ENCODE measurements around the gene NAA38. TPM values are rescaled to one million over a fixed set of nuclear protein-coding genes. Genes with fewer than 3 reads are reported as not detected.

NAA38 gene
- total RNA-seq, 6 donors from 2014 or later, result 50.0 to 111 (median 75.5) TPM

DNA sequence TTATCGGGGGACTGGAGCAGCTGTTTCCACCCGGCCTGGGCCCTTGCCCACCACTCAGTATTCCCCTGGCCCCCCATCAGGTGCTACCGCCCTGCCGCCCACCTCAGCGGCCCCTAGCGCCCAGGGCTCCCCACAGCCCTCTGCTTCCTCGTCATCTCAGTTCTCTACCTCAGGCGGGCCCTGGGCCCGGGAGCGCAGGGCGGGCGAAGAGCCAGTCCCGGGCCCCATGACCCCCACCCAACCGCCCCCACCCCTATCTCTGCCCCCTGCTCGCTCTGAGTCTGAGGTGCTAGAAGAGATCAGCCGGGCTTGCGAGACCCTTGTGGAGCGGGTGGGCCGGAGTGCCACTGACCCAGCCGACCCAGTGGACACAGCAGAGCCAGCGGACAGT is 8.6 kb downstream of the NAA38 start:
- peak in 1 of 2 donors; percentile 72 for DNase-seq
- H3K27ac ChIP-seq, result no peak overlapping the region
- no peak for ATAC-seq (ENCODE audit: low FRiP score in 2 of 2)
- peaks cover 34 to 83% (median 82%) of the 10 kb centered on the region in 4 donors for H3K36me3 ChIP-seq
- H3K4me1 ChIP-seq, result peaks cover 16 to 43% (median 23%) of the 10 kb centered on the region in 4 donors
- 94 to 98% methylated on average over 7 to 17 of the region's 21 CpGs for WGBS, 2 donors
- TF ChIP-seq EP300 (IDR thresholded peaks at IDR 0.05) (no peak), POLR2AphosphoS5 (IDR thresholded peaks at IDR 0.05) (no peak), POLR2A (IDR thresholded peaks at IDR 0.05) (no peak)
- TF ChIP-seq, protein P1, sequence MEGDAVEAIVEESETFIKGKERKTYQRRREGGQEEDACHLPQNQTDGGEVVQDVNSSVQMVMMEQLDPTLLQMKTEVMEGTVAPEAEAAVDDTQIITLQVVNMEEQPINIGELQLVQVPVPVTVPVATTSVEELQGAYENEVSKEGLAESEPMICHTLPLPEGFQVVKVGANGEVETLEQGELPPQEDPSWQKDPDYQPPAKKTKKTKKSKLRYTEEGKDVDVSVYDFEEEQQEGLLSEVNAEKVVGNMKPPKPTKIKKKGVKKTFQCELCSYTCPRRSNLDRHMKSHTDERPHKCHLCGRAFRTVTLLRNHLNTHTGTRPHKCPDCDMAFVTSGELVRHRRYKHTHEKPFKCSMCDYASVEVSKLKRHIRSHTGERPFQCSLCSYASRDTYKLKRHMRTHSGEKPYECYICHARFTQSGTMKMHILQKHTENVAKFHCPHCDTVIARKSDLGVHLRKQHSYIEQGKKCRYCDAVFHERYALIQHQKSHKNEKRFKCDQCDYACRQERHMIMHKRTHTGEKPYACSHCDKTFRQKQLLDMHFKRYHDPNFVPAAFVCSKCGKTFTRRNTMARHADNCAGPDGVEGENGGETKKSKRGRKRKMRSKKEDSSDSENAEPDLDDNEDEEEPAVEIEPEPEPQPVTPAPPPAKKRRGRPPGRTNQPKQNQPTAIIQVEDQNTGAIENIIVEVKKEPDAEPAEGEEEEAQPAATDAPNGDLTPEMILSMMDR (IDR thresholded peaks at IDR 0.05), result no peak
- H3K27me3 ChIP-seq, result no peaks in the 10 kb centered on the region
- H3K4me3 ChIP-seq, result no peak overlapping the region
- no peaks in the 10 kb centered on the region for H3K9me3 ChIP-seq

DNA sequence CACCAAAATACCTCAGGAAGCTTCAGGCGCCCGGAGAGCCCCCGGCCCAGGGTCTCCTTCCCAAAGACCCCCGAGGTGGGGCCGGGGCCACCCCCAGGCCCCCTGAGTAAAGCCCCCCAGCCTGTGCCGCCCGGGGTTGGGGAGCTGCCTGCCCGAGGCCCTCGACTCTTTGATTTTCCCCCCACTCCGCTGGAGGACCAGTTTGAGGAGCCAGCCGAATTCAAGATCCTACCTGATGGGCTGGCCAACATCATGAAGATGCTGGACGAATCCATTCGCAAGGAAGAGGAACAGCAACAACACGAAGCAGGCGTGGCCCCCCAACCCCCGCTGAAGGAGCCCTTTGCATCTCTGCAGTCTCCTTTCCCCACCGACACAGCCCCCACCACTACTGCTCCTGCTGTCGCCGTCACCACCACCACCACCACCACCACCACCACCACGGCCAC is 9.2 kb downstream of the NAA38 start:
- H3K27ac ChIP-seq, result no peak overlapping the region
- ATAC-seq (ENCODE audit: low FRiP score in 2 of 2) (no peak), DNase-seq (peak in 1 of 2 donors; percentile 64)
- no peaks in the 10 kb centered on the region for H3K27me3 ChIP-seq
- peaks cover 34 to 77% (median 76%) of the 10 kb centered on the region in 4 donors for H3K36me3 ChIP-seq
- H3K4me3 ChIP-seq, result no peak overlapping the region
- TF ChIP-seq EP300 (IDR thresholded peaks at IDR 0.05) (no peak), POLR2A (IDR thresholded peaks at IDR 0.05) (no peak), POLR2AphosphoS5 (IDR thresholded peaks at IDR 0.05) (no peak)
- TF ChIP-seq, protein P1 (IDR thresholded peaks at IDR 0.05), result no peak
- 89% methylated on average over 17 to 19 of the region's 20 CpGs for WGBS, 2 donors
- peaks cover 16 to 46% (median 23%) of the 10 kb centered on the region in 4 donors for H3K4me1 ChIP-seq
- H3K9me3 ChIP-seq, result no peaks in the 10 kb centered on the region

DNA sequence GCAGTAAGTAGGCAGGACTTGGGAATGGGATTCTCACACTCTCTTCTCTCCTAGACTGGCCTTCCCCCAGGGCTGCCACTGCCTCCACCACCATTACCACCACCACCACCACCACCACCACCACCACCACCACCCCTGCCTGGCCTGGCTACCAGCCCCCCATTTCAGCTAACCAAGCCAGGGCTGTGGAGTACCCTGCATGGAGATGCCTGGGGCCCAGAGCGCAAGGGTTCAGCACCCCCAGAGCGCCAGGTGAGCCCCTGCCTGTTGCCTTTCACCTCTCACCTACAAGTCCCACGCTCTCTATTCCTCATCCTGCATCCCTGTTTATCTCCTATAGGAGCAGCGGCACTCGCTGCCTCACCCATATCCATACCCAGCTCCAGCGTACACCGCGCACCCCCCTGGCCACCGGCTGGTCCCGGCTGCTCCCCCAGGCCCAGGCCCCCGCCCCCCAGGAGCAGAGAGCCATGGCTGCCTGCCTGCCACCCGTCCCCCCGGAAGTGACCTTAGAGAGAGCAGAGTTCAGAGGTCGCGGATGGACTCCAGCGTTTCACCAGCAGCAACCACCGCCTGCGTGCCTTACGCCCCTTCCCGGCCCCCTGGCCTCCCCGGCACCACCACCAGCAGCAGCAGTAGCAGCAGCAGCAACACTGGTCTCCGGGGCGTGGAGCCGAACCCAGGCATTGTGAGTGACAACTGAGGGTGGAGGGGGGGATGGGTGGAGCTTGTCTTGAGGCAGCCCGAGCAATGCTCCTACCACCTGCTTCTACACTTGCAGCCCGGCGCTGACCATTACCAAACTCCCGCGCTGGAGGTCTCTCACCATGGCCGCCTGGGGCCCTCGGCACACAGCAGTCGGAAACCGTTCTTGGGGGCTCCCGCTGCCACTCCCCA is 10.3 kb downstream of the NAA38 start:
- H3K27me3 ChIP-seq, result no peaks in the 10 kb centered on the region
- 88 to 94% methylated on average over 13 to 32 of the region's 34 CpGs for WGBS, 2 donors
- no peaks in the 10 kb centered on the region for H3K9me3 ChIP-seq
- DNase-seq (peak in 1 of 2 donors; percentile 76), ATAC-seq (ENCODE audit: low FRiP score in 2 of 2) (no peak)
- no peak overlapping the region for H3K4me3 ChIP-seq
- H3K4me1 ChIP-seq, result peaks cover 14 to 45% (median 22%) of the 10 kb centered on the region in 4 donors
- no peak overlapping the region for H3K27ac ChIP-seq
- H3K36me3 ChIP-seq, result peaks cover 34 to 66% (median 65%) of the 10 kb centered on the region in 4 donors
- TF ChIP-seq, protein P1 (IDR thresholded peaks at IDR 0.05), result no peak
- no peak for TF ChIP-seq POLR2A (IDR thresholded peaks at IDR 0.05)
- TF ChIP-seq EP300 (IDR thresholded peaks at IDR 0.05), result no peak
- TF ChIP-seq POLR2AphosphoS5 (IDR thresholded peaks at IDR 0.05), result no peak

DNA sequence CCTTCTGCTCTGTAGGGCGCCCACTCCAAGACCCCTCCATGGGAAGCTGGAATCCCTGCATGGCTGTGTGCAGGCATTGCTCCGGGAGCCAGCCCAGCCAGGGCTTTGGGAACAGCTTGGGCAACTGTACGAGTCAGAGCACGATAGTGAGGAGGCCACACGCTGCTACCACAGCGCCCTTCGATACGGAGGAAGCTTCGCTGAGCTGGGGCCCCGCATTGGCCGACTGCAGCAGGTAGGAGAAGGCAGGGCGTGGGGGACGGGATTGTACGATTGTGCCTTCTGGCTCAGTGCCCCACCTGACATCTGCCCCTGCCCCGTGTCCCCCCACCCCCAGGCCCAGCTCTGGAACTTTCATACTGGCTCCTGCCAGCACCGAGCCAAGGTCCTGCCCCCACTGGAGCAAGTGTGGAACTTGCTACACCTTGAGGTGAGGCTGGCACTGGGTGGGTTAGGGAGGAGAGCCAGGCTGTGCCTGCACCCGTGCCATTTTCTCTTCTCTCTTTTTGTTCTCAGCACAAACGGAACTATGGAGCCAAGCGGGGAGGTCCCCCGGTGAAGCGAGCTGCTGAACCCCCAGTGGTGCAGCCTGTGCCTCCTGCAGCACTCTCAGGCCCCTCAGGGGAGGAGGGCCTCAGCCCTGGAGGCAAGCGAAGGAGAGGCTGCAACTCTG is 11.2 kb downstream of the NAA38 start:
- no peaks in the 10 kb centered on the region for H3K9me3 ChIP-seq
- H3K36me3 ChIP-seq, result peaks cover 34 to 61% (median 60%) of the 10 kb centered on the region in 4 donors
- 92 to 96% methylated on average over 18 to 20 of the region's 22 CpGs for WGBS, 2 donors
- TF ChIP-seq, protein P1 (IDR thresholded peaks at IDR 0.05), result no peak
- TF ChIP-seq POLR2AphosphoS5 (IDR thresholded peaks at IDR 0.05) (no peak), EP300 (IDR thresholded peaks at IDR 0.05) (no peak)
- ATAC-seq (ENCODE audit: low FRiP score in 2 of 2) (no peak), DNase-seq (peak in 1 of 2 donors; percentile 46)
- no peaks in the 10 kb centered on the region for H3K27me3 ChIP-seq
- peak overlapping the region in 1 of 4 donors; percentile 100 for H3K27ac ChIP-seq
- peaks cover 13 to 40% (median 17%) of the 10 kb centered on the region in 4 donors for H3K4me1 ChIP-seq
- H3K4me3 ChIP-seq, result peak overlapping the region in 1 of 4 donors; percentile 90

Measured in upper lobe of left lung (tissue), 6 donors.